COLO829 (cell line): ENCODE results near the gene ASTL.
"Not testable (repeated sequence)": the region's sequence is repeated elsewhere in the genome, so short reads cannot be mapped to it uniquely, and the experiment has no call there.

Experiments
- DNase-seq: peaks from one replicate; pipeline ENCODE4 v3.0.0; 2012; ENCODE audit warnings: low spot score

Gene ASTL

GRCh38 chr2:96138179-96139145, at the start of gene ASTL:
Gene ASTL (minus strand): TSS chr2:96138502. CDS start chr2:96138436, 66 bp downstream.
- no peak for DNase-seq

- DNase-seq: no peak
These were observed 48.3 kb upstream of the ASTL start for GRCh38 chr2:96186562-96186961.

GRCh38 chr2:96185516-96185915, 47.2 kb upstream of the ASTL start:
- DNase-seq: no peak

DNA sequence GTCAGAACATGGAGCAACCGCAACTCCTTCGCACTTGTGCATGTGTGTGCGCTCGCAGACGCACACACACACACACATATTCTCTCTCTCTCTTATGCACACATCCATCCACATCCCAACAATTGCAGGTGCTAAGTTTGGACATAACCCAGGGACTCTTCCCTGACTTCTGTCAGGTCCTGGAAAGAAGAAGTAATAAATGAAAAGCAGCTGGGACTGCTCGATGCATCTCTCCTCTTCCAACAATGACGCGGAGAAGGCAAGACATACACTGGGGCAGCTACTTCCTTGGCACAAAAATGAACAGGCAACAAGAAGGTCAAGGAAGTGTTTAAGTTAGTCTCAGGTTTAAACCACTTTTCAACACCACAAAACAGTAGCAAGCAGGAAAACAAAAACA, 46.7 kb upstream of the ASTL start:
- DNase-seq: no peak

DNA sequence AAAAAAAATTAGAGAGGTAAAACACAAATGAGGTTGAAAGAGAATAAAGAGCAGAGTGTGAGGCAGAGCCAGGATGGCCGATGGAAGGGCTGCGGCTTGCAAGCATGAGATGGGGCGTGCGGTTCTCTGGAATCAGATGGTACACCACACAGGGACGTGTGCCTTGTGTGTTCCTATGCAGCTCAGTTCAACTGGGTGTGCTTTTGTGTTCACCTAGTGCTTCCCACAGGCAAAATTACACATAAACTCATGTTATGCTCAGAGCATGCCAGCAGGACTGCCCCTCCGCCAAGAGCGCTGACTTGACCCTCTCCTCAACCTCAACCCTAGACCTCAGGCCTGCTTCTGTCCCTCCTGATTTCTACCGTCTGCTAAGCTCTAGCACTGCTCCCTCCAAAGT, 45.9 kb upstream of the ASTL start:
- DNase-seq: no peak

DNA sequence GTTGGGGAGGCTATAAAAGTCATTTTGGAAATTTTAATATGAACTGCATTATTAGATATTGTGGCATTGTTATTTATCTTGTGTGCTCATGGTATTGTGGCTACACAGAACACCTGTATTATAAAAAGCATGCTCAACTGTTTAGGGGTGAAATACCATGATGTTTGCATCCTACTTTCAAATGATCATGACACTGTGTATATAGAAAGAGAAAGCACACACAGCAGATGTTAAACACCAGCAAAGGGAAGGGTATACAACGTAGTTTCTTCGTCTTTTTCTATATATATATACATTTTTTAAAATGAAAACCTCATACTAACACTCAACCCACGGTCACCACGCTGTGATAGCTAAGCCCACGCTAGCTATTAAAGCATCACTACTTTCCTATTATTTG, 43.2 kb upstream of the ASTL start:
- no peak for DNase-seq

DNA sequence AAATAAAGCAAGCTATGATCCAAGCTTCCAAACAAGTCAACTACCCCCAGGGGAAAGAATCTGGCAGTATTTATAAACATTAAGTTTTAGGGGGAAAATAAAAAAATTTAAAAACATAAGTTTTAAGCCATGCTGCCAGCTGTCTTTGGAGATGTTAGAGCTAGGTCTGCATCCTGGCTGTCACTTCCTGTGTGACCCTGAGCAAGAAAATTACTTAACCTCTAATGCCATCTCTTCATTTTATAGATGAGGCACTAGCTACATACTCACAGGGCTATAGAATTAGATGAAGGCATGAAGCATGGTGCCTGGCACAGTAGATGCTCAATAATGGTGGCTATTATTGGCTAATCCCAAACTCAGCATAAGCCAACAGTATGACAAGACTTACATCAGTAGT, 42.2 kb upstream of the ASTL start:
- no peak for DNase-seq

DNA sequence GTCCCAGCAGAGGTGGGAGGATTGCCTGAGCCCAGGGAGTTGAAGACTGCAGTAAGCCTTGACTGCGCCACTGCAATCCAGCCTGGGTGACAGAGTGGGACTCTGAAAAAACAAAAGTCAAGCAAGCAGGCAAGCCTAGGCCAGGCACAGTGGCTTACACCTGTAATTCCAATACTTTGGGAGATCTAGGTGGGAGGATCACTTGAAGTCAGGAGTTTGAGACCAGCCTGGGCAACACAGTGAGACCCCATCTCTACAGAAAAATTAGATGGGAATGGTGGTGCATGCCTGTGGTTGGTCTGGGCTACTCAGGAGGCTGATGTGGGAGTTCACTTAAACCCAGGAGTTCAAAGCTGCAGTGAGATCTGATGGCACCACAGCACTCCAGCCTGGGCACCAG, 41.7 kb upstream of the ASTL start:
- DNase-seq: no peak

GRCh38 chr2:96176661-96177060, 38.4 kb upstream of the ASTL start:
- DNase-seq: no peak

DNA sequence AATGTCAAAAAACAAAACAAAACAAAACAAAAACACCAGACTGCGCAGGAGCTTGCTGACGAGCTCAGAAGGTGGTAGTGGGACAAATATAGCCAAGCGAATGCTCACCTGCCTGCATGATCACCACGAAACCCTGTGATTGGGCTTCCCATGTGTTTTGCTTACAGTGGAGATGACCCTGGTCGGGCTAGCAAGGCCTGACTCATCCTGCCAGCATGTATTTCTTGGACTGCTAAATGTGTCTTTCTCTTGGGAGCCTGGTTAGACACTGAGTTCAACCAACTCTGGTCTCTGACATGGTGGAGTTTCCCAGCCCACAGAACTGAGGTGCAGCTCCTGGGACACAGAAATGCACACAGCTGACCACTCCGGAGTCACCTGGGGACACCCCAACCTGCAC, 37.6 kb upstream of the ASTL start:
- peak; percentile 3 for DNase-seq

- DNase-seq: peak; percentile 84
These were observed 36.2 kb upstream of the ASTL start for GRCh38 chr2:96174251-96175144.

DNA sequence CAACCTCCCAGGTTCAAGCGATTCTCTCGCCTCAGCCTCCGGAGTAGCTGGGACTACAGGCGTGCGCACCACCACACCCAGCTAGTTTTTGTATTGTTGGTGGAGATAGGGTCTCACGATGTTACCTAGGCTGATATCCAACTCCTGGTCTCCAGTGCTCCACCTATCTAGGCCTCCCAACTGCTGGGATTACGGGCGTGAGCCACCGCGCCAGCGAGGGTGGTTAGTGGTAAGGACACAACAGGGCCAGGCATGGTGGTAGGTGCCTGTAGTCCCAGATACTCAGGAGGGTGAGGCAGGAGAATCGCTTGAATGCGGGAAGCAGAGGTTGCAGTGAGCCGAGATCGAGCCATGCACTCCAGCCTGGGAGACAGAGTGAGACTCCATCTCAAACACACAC, 33.5 kb upstream of the ASTL start:
- no peak for DNase-seq

DNA sequence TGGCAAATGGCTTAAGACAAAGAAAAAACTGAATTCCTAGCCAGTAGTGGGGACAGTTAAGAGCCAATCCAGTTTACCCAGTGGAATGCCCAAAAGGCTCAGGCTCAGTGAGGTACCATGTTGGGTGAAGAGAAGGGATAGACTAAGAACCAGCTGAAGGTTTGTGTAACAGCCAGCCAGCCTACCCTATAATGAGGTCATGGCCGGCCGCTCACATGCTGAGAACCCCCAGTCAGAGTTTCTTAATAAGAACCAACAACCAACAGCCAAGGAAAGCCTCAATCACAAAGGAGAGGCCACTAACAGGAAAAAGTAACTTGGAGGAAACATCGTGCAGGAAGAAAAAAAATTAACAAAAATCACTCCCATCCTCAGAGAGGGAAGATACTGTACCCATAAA, 32.3 kb upstream of the ASTL start:
- no peak for DNase-seq

- no peak for DNase-seq
These were observed 31.7 kb upstream of the ASTL start for GRCh38 chr2:96169868-96170507.

DNA sequence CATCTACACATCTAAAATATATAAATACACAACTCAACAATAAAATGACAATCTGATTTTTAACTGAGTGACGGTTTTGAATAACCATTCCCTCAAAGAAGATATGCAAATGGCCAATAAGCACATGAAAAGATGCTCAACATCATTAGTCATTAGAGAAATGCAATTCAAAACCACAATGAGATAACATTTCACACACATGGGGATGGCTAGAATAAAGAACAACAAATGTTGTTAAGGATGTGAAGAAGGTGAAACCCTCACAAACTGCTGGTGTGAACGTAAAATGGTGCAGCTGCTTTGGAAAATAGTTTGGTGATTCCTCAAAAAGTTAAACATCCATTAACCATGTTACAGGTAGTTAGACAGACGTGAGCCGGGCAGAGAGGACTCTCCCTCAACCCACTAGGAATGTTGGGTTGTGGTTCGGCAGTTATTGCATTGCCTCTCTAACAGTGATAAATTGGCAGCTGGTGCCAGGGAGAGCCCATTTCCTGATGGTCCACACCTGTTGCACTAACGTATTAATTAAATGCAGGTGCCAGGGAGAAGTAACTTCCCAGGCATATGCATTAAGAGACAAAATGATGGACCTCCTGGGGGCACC, 29.2 kb upstream of the ASTL start:
- DNase-seq: no peak

- peak; percentile 54 for DNase-seq
These were observed 26.3 kb upstream of the ASTL start for GRCh38 chr2:96164459-96165184.

DNA sequence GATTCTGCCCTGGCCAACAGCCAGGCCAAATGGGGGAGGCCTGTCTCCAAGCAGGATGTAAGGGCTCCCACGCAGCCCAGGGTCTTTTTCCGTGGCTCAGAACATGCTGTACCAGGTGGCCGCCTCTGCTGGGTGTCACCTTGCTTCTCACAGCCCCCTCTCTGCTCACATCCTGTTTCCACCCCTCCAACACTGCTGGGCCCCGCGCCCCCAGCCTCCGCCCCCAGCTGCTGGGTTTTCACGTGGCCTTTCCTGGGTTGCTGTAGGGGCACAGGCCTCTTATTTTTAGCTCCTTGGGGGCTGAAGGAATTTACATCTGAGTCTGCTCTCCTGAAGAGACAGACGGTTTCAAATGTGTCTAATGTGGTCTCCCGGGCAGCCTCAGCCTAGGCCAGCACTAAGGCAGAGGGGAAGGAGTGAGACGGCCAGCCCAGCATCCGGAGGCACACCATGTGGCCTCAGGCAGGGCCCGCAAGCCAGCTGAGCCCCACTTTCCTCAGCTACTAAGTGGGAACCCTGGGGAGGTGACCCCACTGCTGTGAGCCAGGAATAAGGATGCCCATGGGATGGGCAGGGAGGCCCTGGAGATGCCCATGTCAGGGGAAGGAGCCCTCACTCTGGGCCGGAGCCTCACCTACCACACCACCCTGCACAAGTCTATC, 25.6 kb upstream of the ASTL start:
- no peak for DNase-seq

DNA sequence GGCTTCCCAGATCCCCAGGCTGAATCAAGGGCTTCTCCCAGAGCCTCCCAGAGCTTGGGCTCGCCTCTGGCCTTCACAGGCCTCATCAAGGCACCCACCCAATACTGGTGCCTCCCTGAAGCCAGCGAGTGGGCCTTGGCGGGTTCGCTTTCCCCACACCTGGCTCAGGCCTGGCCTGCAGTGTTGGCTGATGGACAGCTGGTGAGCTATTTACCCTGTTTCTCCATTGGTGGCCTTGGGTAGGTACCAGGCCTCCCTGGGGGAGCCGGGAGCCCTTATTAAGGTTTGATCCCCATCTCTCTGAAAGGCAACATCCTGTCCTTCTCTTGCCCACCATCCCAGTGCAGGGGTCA, 25.1 kb upstream of the ASTL start:
- no peak for DNase-seq

DNA sequence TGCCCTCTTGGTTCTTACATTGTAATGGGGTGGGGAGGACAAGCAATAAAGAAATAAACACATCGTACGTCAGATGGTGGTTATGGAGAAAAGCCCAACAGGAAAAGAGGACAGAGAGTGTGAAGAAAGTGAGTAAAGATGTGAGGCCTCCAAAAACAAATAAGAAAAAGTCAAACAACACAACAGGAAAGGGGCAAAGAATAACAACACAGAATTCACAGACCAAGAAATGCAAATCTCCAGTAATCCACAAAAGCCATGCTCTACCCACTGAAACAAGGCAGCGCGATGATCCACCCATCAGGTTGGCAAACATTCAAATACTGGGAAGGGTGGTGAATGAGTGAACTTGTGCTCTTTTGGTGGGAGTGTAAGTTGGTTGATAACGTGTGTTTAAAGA, 23.6 kb upstream of the ASTL start:
- no peak for DNase-seq

DNA sequence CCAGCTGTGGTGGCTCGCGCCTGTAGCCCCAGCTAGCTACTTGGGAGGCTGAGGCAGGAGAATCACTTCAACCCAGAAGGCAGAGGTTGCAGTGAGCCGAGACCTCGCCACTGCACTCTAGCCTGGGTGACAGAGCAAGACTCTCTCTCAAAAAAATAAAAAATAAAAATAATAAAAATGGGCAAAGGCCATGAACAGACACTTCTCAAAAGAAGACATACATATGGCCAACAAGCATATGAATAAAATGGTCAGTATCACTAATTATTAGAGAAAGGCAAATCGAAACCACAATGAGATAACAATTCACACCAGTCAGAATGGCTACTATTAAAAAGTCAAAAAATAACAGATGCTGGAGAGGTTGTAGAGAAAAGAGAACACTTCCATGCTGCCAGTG, 22.1 kb upstream of the ASTL start:
- not testable (repeated sequence) for DNase-seq
